Astrocyte (in vitro differentiated cells and primary cell): ENCODE results near the gene SULT1A4.
"Not testable (repeated sequence)": the region's sequence is repeated elsewhere in the genome, so short reads cannot be mapped to it uniquely, and the experiment has no call there.

Experiments used
- EZH2 ChIP-seq: IDR thresholded peaks from 2 replicates; pipeline ENCODE4 v1.6.1; 2012; ENCODE audit warnings: mild to moderate bottlenecking, low read length, inconsistent platforms; ENCODE audit not compliant: insufficient read depth
- TF ChIP-seq, protein P1 (sequence below): IDR thresholded peaks from 2 replicates; pipeline ENCODE4 v1.5.1; 2011; ENCODE audit warnings: low read depth, mild to moderate bottlenecking, inconsistent platforms, low read length, moderate library complexity; ENCODE audit not compliant: insufficient read depth

DNA sequence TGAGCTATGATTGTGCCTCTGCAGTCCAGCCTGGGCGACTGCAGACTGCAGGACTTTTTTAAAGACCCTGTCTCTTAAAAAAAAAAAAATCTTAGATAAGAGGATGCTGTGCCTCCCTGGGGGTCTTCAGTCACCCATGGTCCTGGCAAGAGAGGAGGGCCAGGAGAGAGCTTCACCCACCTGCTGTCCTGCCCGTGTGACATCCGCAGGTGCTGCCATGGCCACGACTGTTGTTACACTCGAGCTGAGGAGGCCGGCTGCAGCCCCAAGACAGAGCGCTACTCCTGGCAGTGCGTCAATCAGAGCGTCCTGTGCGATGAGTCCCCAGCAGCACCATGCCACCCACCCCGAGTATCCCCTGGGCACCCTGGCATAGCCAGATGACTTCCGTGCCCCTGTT is 22.6 kb downstream of the SULT1A4 start:
- TF ChIP-seq, protein P1, sequence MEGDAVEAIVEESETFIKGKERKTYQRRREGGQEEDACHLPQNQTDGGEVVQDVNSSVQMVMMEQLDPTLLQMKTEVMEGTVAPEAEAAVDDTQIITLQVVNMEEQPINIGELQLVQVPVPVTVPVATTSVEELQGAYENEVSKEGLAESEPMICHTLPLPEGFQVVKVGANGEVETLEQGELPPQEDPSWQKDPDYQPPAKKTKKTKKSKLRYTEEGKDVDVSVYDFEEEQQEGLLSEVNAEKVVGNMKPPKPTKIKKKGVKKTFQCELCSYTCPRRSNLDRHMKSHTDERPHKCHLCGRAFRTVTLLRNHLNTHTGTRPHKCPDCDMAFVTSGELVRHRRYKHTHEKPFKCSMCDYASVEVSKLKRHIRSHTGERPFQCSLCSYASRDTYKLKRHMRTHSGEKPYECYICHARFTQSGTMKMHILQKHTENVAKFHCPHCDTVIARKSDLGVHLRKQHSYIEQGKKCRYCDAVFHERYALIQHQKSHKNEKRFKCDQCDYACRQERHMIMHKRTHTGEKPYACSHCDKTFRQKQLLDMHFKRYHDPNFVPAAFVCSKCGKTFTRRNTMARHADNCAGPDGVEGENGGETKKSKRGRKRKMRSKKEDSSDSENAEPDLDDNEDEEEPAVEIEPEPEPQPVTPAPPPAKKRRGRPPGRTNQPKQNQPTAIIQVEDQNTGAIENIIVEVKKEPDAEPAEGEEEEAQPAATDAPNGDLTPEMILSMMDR, result not testable (repeated sequence)
- TF ChIP-seq EZH2, result not testable (repeated sequence)
